GM18505 (cell line): ENCODE results near the gene FLT1.

Source experiments
- ATAC-seq: cut with Tn5 transposase; IDR thresholded peaks from one replicate; pipeline ENCODE4 v1.9.1; 2021; ENCODE audit not compliant: unreplicated experiment
- POLR2A ChIP-seq: IDR thresholded peaks from 4 replicates; pipeline ENCODE4 v1.6.1; 2011; ENCODE audit warnings: borderline replicate concordance; ENCODE audit not compliant: insufficient read depth, insufficient read length; ENCODE audit errors: extremely low read depth

The FLT1 gene

GRCh38 chr13:28379371-28380083, 115.4 kb downstream of the FLT1 start:
- no peak for TF ChIP-seq POLR2A
- no peak for ATAC-seq

DNA sequence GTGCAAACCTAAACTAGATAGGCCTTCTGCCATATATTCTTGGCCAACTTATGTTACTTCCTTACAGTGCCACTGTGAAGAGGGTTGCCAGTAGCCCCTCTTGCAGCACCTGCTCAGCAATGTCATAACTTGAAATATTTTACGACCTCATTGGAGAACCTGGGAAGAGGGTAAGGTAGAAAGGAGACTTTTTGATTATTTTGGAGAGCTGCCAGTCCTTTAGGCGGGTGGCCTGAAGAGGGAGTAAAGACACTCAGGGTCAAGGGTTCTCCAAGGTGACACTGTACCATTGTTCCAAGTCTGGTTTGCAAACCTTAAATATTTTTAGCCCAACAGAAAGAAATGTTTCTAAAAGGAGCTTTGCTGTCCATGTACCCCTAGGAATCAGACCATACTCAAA, 118.3 kb downstream of the FLT1 start:
- TF ChIP-seq POLR2A, result no peak

DNA sequence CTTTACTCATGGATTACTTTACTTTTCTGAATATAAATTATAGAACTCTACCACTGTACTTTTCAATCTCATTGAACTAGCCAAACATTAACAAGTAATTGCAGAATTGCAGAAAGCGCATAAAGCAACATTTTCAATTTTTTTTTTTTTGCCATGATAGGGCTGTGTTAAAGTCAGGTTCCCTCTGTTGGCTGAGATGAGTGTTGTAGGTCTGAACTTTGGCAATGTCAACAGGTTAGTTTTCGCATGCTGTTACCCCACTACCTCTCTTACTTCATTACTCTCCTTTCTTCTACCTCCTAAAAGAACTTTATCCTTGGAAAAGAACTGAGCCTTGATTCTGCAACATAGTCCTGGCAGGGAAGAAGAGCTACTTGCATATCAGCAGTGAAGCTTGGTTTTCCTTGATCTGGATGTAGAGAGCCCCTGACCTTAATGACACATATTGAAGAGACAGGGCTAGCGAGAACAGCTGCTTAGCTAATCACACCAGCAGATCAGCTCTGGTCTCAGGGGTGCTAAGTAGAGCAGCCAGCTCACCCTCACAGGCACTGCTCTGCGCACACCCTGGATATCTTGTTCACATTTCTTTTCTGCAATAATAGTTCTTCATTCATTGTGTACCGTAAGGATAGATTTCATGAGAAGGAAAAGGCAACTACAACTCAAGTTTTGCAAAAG, 119.5 kb downstream of the FLT1 start:
- no peak for TF ChIP-seq POLR2A
- no peak for ATAC-seq

More for the DNA sequence above, 118.3 kb downstream of the FLT1 start:
- ATAC-seq, result no peak

- no peak for TF ChIP-seq POLR2A
- ATAC-seq, result no peak
Observed at GRCh38 chr13:28373810-28374209, 121.1 kb downstream of the FLT1 start.

- no peak for TF ChIP-seq POLR2A
- no peak for ATAC-seq
Observed at GRCh38 chr13:28370448-28370847, 124.5 kb downstream of the FLT1 start.

DNA sequence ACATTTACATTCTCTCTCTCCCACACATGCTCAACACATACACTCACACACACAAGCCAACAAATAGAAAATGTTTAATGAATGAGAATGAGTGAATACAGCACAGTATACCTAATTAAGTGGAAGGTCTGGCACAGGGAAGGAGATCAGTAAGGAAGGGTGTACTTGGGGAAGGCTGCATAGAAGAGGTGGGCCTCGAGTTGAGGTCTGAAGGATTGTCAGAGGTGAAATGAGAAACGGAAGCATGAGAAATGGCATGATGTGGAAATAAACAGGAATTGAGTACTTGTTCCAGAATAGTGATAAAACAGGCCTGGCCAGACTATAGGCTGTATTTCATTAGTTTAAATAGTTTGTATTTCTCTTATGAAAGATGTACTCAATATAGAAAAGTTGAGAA, 136.2 kb downstream of the FLT1 start:
- no peak for ATAC-seq

DNA sequence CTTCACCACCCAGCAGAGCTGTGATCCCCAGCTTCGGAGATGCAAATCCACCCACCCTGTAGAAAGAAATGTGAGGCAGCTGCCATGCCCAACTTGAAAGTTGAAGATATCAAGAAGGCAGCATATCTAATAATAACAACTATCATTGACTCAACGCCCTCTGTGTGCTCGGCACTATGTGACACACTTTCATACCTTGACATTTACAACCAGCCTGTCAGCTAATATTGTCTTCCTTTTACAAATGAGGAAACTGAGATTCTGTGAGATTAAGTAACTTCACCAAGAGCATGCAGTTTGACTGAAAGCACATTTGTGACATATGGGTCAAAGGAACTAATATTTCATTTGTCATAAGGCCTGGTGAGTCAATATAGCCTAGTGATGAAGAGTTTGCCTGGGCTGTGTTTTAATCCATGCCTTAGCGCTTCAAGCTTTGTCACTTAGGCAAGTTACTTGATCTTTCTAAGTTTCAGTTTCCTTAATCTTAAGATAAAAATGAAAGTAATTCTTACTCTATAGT, 137.0 kb downstream of the FLT1 start:
- no peak for ATAC-seq
- no peak for TF ChIP-seq POLR2A

More for the DNA sequence above, 136.2 kb downstream of the FLT1 start:
- no peak for TF ChIP-seq POLR2A

DNA sequence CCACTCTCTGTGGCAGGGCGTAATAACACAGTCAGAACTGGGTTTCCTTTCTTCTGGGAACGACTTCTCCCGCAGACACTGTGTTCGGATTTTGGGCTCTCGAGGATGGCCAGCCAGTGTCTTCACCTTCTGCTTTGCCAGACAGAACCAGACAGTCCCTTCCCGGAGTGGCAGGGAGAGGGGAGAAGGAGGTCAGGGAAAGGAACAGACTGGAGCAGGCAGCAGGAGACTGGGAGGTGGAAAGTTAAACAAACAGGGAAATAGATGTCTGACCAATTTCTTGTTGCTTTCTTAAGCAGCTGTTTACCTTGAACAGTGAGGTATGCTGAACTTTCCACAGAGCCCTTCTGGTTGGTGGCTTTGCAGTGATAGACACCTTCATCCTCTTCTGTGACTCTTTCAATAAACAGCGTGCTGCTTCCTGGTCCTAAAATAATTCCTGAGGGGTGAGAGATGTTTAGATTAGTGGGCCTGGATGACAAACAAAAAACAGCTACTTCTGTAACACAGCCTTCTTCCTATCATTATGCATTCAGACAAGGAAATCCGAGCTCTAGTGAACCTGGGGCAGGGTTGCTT, 137.6 kb downstream of the FLT1 start:
- TF ChIP-seq POLR2A, result no peak
- ATAC-seq, result no peak

GRCh38 chr13:28356561-28357021, 138.3 kb downstream of the FLT1 start:
- no peak for TF ChIP-seq POLR2A
- no peak for ATAC-seq

DNA sequence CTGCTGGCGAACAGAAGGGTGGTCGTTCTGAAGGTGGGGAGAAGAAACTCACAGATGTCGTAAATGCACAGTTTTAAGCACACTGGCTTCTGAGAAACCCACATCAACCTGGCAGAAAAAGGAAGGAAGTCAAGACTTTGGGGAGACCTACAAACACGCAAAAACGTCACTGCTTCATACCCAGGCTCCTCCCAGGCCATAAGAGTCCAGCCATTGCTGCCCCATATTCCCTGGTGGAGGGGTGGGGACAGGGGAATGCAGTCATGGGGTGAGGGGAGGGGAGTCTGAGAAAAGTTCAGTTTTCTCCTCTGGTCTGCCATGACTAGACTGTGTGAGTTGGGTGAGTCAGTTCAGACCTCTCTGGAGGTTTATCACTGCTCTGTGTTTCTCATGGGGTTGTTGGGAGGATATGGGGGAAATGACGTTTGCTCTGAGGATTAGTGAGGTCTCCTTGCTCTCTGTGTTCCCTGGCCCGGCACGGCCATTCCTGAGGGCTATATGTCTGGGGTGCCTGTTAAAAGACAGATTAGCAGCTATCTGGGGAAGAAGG, 139.0 kb downstream of the FLT1 start:
- ATAC-seq, result no peak
- TF ChIP-seq POLR2A, result no peak

DNA sequence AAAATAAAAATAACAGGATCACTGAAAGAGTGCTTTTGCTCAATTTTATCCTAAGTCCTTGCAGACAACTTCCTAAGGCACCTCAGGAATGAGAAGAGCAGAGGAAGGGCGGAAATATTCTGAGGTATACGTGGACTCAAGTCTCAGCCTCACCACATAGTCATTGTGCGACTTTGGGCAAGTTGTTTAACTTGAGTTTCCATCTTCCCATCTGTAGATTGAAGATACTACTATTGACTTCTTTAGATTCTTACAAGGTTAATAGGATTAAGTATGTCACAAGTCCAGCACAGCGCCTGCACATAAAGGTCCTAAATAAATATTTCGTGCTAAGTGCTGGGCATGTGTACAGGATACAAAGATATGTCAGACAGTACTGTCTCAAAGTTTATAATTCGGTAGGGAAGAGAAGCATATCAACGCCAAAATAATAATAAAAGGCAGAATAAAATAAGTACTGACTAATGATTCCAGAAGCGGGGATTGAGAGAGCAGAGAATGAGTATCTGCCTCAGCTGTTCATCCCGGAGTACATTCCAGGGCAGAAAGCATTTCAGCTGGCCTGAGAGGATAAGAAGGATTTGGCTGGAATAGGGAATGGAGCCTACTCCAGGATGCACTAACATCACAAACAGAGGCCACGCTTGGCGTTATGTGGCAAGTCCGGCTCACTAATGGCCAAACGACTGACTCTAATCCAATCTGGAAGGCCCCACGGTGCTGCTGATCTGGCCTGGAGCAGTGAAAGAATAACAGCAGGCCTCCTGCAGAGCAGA, 139.7 kb downstream of the FLT1 start:
- ATAC-seq, result no peak
- TF ChIP-seq POLR2A, result no peak

DNA sequence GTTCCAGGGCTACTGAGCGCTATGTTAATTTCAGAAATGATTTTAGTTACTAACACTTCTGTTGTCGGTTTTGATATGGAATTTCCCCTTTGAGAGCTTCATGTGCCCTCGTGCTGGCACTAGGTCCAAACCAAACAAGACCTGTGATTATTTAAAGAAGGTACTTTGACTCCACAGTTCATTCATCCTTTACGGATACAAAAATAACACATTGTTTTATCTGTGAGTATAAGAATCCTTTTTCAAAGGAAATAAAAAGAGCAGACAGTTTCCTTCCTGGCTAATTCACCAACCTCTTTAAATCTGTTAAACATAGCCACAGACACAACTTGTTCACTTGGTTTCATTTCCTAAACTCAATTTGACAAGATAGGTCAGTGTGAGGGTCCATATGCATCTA, 141.2 kb downstream of the FLT1 start:
- no peak for ATAC-seq
- TF ChIP-seq POLR2A, result no peak
